Measurements from ENCODE around the gene RNF181.

The RNF181 gene

GRCh38 chr2:85619617-85620016 lies 24.1 kb downstream of the RNF181 start:
- DNase-seq = no peak

- no peak for DNase-seq
Observed at GRCh38 chr2:85621338-85621737, 25.8 kb downstream of the RNF181 start.

GRCh38 chr2:85623991-85624390 lies 28.4 kb downstream of the RNF181 start:
- DNase-seq = no peak

- no peak for DNase-seq
Observed at GRCh38 chr2:85628658-85629057, 33.1 kb downstream of the RNF181 start.

GRCh38 chr2:85631316-85631715 lies 35.8 kb downstream of the RNF181 start:
- DNase-seq = no peak

- no peak for DNase-seq
Observed at GRCh38 chr2:85635011-85635410, 39.5 kb downstream of the RNF181 start.

- no peak for DNase-seq
Observed at GRCh38 chr2:85635636-85636035, 40.1 kb downstream of the RNF181 start.

GRCh38 chr2:85642725-85643124 lies 47.2 kb downstream of the RNF181 start:
- no peak for DNase-seq

- DNase-seq = no peak
Observed at GRCh38 chr2:85644909-85645308, 49.4 kb downstream of the RNF181 start.

GRCh38 chr2:85646166-85646565 lies 50.6 kb downstream of the RNF181 start:
- DNase-seq = no peak

Data from hippocampal formation (tissue), 2 donors.